GM19238 (cell line): ENCODE results near the gene AADACL2.

Experiments
- DNase-seq: peaks from one replicate; pipeline ENCODE4 v3.0.0; 2011; ENCODE audit warnings: low spot score; ENCODE audit not compliant: insufficient read length

AADACL2 gene

GRCh38 chr3:151798466-151798865 lies 64.7 kb downstream of the AADACL2 start:
- DNase-seq, result no peak

GRCh38 chr3:151800431-151800830 lies 66.7 kb downstream of the AADACL2 start:
- no peak for DNase-seq

GRCh38 chr3:151804267-151804666 lies 70.5 kb downstream of the AADACL2 start:
- no peak for DNase-seq

GRCh38 chr3:151806838-151807237 lies 73.1 kb downstream of the AADACL2 start:
- no peak for DNase-seq
